Inferior parietal cortex (tissue), 1 donor: Measurements from ENCODE around the gene WDR45.

Experiments
- DNase-seq: peaks from one replicate; pipeline ENCODE4 v3.0.0-alpha.2; 2016; ENCODE audit errors: extremely low spot score

WDR45 gene

DNA sequence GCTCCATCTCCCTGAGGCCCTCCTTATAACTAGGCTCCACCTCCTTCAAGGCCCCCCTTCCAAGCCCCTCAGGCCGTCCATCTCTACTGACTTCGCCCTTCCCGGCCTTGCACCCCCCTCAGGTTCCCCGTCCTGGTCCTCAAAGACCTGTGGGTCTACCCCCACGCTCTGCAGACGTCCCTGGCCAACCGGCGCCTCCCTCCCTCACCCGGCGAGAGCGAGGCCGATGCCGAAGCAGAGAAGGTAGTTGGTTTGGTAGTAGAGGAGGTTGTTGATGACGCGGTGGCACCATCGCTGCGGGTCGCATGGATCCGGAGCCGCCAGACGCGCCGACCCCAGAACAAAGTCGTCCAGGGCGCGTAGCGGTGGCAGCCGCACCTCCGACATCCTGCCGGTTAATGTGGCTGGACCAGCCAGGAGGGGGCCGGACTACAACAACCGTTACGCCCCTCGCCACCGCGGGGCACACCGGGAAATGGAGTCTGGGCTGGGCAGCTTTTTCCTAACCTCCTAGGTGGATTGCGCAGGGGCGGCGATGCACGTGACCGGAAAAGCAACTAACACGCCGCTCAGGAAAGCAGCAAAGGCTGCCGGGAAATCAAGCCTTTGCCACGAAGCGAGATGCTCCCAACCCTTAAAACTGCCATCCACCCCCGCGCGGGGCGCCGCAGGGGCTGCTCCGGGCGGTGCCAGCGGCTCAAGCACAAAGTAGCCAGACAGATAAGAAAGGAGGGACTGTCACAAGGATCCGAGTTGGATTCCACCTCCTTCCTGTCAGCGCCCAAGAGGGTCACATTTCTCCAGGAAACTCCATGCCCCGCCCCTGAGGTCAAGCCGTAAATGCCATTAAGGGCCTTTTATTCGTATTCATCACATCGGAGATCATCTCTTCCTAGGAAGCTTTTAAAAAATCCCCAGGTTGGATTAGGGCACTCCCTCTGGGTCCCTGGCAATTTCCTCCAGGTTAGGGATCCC, 5.8 kb downstream of the WDR45 start, which contains the start of gene PRAF2:
Gene PRAF2, minus strand, starts transcription at position 402 of the 975 bp plus-strand sequence. Its CDS starts 15 bp downstream, at position 387.
- DNase-seq, result peak; percentile 90

DNA sequence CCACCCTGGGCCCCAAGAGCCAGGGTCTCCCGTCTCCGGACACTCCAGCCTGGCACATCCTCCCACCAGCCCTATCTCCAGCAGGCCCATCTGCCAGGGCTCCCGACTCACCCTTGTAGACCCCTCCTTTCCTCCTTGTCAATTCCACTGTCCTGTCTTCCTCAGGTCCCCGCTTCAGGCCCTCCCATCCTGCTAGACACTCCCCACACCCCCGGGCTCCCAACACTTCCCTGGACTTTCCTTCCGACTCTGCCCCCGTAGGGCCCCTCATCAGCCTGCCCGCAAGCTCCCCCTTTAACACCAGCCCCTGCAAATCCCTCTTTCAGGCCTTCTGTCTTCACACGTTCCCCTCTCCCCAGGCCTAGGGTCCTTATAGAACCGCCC, 7.0 kb downstream of the WDR45 start:
- no peak for DNase-seq

DNA sequence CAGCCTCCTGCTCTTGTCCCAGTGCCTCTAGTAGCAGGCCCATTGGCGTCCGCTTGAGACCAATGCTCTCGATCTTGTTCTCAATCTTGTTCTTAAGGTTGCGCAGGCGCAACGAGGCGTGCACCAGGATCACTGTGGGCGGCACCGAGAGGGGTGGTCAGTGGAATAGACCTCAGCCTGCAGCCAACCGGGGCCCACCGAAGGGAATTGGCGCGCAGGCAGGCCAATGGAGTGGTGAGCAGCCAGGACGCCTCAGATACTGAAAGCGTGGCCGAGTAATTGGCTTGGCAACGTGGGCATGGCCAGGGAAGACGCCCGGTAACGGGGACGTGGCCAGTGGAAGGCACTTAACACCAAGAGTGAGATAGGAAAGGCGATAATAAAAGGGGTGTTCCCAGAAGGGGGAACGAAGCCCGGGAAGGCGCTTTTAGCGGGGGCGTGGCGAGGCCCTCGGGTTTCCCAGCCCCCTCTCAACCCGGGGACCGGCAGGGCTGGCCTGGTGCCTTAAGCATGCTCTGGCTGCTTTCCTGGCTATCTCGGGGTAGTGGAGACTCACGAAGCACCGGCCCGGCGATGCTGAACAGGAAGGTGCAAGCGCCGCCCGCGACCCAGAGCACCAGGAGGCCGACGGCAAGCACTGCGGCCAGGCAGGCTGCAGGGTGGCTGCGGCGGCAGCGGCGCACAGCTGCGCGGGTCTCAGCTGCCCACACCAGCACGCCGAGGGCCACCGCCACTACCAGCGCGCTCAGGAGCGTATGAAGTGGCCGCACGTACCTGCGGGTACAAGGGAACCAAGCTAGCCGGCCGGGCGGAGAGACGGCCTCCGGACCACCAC, 7.6 kb downstream of the WDR45 start:
- DNase-seq, result peak; percentile 26

DNA sequence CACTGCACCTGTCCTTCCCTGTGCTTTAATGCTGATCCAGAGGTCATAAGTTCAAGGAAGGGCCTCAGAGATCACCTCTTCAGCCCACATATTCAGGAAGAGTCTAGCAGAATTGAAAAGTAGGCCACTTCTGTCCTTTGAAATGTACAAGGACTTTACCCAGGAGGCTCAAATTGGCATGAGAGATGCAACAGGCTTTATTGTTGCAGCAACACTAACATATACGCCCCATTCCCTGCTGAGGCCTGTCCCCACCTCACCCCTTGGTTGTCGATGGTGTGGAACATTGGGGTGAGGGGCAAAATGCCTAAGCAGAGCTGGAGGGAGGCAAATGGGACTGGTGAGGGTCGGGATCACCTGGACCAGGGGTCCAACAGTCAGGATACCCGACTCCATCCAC, 8.7 kb downstream of the WDR45 start:
- no peak for DNase-seq

DNA sequence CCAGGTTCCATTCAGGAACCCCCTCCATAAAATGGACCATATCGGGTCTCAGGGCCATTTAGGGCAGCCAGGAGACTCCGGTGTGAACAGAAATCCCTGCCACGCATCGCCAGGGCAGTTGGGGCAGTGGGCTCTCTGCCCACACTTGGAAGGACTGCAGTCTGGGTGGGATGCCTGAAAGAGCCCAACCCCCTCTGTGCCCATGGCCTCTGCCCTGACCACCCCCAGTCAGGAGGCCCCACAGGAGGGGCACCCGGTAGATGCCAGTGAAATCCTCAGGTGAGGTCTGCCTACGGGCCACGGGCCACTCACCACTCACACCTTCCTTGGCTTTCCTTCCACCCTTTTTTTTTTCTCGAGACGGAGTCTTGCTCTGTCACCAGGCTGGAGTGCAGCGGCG, 10.6 kb downstream of the WDR45 start:
- no peak for DNase-seq

DNA sequence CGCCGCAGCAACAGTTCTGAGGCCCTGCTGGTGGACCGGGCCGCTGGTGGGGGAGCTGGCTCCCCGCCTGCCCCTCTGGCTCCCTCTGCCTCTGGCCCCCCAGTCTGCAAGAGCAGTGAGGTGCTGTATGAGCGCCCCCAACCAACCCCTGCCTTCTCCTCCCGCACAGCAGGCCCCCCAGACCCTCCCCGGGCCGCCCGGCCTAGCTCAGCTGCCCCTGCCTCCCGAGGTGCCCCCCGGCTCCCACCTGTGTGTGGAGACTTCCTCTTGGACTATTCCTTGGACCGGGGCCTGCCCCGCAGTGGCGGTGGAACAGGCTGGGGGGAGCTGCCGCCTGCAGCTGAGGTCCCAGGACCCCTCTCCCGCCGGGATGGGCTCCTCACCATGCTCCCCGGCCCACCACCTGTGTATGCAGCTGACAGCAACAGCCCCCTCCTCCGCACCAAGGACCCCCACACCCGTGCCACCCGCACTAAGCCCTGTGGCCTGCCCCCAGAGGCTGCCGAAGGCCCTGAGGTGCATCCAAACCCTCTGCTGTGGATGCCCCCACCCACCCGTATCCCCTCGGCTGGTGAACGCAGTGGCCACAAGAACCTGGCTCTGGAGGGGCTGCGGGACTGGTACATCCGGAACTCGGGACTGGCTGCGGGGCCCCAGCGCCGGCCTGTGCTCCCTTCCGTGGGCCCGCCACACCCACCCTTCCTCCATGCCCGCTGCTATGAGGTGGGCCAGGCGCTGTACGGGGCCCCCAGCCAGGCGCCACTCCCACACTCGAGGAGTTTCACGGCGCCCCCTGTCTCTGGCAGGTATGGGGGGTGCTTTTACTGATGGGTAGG, 12.2 kb downstream of the WDR45 start:
- no peak for DNase-seq

DNA sequence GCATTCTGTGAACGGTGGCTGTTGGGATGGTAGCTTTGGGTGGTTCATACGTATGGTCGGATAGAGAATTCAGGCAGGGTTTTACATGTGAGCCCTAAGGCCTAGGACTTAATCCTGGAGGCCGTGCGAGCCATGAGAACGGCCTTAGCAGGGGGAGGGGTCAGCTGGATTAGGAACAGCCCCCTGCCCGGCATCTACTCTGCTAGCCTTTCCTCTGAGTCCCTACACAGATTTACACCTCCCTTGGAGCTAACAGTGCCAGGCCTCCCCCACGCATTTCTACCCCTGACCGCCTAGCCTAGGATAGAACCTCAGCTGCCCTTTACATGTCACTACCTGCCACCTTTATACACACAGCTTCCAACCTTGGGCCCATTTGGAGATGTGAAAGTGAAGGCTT, 13.0 kb downstream of the WDR45 start:
- DNase-seq, result no peak

DNA sequence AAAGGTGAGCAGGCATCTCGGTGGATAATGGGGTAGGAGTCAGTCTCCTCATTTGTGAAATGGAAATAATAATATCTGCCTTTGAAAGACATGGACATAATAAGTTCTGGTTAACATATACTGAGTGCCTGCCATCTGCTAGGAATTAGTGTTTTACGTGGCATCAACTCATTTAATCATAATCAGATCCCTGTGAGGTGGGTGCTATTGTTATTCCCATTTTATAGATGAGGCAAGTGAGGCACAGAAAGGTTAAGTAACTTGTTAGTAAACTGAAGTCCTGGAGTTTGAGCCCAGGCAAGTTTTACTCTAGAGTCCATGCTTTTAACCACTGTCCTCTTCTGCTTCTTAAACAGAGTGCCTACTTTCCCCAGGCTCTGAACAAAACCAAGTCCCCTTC, 13.4 kb downstream of the WDR45 start:
- DNase-seq, result no peak

DNA sequence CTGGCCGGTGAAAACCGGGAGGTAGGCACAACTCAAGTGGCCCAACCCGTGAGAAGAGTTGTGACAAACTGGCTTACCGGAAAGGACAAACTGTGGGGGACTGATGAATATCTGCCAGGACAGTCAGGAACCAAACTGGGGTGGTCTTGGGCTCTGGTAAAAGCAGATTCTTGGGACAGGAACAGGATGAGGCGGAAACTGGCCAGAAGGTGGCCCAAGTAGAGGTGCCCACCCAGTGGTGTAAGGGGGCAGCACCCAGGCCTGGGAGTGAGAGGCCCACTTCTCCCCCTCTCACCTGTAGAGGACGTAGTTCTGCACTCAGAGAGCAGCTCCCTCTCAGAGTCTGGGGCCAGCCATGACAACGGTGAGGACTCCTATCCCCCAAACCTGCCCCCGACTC, 15.0 kb downstream of the WDR45 start:
- no peak for DNase-seq

DNA sequence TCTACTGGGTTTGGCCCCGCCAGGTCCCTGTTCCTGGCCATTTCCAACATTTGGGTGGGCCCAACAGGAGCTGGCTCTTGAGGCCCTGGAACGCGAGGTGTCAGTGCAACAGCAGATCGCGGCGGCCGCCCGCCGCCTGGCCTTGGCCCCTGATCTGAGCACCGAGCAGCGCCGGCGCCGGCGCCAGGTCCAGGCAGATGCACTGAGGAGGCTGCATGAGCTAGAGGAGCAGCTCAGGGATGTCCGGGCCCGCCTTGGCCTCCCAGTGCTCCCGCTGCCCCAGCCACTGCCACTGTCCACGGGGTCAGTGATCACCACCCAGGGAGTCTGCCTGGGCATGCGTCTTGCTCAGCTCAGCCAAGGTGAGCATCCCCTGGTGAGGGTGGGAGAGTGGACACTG, 15.4 kb downstream of the WDR45 start:
- DNase-seq, result no peak

DNA sequence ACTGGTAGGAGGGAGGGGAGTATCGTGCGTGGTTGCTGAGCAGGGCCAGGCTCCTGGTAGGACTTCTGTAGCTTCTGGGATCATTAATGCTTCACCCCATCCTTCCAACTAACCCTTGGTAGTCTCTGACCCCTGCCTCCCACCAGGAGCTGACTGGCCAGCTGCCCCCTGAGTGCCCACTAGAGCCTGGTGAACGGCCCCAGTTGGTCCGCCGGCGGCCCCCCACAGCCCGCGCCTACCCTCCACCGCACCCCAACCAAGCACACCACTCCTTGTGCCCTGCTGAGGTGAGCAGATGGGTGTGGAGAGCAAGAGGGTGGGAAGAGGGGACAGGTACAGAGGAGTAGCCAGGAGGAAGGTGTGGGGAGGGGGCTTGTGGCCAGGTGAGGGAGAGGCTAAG, 16.0 kb downstream of the WDR45 start:
- no peak for DNase-seq

DNA sequence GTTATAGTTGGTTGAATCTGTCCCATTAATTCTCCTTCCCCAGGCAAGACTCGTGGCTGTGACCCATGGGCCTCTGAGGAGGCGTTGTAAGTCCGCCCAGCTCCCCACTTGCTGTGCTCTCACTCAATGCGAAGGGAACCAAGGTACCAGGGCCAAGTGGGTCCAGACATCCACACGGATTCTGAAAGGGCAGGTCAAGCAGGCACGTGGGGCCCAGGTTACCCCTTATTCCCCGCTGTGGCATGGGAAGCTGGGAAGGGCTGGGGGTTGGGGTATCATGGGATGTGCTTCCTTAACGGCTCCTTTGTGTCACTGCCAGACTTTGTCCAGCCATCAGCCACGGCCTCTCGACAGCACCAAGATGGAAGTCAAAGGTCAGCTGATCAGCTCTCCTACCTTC, 17.8 kb downstream of the WDR45 start:
- DNase-seq, result no peak

DNA sequence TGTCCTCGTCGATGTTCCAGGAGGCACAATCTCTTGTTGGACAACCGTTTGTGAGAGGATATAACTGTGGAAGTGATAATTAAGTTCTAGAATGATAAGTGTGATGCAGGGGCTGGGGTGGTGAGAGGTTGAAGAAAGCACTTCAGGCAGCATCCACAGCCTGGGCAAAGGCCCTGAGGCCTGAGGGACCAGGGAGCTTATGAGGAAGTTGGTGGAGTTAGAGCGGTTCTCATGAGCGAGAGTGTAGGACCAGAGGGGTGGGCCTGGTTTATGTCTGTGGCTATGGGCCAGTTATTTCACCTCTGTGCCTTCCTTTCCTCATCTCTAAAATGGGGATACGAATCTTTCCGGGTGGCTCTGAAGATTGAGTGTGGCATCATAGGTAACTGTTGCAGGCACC, 18.2 kb downstream of the WDR45 start:
- DNase-seq, result no peak

DNA sequence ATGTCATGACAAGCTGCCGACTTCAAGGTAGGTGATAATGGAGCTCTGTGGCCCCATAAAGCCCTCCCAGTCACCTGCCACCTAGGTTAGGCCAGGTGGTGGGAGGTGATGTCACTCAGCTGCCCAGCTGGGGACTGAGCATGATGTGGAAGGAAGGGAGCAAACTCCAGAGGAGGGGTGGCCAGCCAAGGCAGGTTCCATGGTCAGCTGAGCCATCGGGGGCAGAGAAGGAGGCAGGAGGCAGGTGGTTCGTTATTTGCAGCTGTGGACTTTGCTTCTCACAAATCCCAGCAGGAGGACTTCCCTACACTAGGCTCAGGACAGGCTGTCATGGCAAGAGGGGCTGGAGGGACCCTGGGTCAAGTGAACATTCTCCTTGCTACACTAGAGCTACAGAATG, 18.8 kb downstream of the WDR45 start:
- DNase-seq, result no peak

DNA sequence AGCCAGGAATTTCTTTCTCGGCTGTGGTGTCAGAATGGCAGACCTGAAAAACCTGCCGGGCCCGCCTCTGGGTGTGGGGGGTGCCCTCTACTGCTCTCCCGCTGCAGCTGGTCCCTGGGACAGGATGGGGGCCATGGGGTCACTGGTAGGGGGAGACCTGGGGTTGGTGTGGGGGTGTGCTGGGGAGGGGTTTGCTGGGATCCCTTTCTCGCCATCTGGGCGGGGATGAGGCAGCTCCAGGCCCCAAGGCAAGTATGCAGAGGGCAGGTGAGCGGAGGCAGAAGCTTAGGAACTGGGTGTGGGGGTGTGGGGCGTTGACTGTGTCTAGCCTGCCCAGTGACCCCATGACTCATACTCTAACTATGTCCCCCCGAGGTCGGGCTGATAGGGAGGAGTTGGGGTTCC, 20.0 kb downstream of the WDR45 start:
- no peak for DNase-seq

DNA sequence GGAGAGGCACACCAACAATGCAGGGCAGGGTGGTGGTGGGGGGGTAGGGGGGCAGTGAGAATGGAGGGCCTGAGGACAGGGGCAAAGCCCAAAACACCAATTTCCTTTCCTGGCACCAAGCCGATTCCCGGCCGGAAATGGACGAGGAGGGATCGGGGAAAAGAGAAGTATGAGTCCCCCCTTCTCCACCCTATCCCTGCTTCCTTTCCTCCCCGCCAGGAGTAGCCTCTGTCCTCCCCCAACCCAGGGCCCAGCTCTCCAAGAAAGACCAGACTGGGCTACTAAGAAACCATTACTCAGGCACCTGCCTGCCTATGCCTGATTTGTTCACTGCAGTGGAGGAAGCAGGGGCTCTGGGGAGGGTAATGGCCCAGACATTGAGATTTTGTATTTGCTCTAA, 20.5 kb downstream of the WDR45 start:
- no peak for DNase-seq

DNA sequence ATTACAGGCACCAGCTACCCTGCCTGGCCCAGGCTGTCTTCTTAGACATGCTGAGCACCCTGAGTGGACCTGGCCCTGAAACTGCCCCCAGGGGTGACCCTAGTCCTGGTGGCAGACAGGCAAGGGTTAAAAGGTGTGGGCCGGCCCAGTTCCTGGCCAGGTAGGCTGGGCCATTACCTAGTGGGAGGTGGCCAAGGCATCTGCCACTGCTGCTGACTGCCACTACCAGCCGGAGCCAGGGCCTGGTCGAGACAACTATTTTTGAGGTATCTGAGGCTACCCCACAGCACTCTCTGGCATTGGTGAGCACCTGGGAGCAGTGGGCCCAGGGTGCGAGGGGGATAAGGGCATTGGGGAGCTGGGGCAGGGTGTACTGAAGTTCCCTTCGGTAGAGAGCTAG, 20.9 kb downstream of the WDR45 start, which contains the start of gene CCDC120:
Gene CCDC120, plus strand, starts transcription at position 206 of the 400 bp plus-strand sequence. CDS start 3,043 bp downstream, outside the sequence.
- DNase-seq, result no peak

DNA sequence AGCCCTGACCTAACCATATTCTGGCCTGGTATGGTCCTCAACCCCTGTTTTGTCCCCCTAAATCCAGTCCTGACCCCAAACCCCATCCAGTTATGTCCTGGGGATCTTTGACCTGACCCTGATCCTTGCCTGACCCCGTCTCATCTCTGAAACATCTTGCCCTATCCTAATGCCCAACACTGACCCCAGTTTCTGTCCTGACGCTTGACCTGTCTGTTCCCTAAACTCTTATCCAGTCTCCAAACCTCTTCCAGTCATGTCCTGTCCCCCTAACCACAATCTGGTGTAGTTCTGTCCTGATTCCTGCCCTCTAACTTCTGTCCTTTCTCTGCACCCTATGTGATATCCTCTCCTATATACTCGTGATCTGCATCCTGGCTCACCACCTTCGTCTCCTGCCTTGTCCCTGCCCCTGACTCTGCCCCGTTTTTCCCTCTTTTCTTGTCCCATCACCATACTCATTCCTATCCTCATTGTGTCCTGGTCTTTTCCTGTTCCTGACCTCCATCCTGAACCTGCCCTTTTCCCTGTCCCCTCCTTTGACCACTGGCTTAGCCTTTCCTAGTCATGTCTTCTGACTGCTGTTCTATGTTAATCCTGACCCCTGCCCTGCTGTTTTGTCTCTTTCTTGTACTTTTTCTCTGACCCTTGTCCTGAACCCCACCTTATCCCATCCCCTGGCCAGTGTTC, 25.5 kb downstream of the WDR45 start:
- no peak for DNase-seq

DNA sequence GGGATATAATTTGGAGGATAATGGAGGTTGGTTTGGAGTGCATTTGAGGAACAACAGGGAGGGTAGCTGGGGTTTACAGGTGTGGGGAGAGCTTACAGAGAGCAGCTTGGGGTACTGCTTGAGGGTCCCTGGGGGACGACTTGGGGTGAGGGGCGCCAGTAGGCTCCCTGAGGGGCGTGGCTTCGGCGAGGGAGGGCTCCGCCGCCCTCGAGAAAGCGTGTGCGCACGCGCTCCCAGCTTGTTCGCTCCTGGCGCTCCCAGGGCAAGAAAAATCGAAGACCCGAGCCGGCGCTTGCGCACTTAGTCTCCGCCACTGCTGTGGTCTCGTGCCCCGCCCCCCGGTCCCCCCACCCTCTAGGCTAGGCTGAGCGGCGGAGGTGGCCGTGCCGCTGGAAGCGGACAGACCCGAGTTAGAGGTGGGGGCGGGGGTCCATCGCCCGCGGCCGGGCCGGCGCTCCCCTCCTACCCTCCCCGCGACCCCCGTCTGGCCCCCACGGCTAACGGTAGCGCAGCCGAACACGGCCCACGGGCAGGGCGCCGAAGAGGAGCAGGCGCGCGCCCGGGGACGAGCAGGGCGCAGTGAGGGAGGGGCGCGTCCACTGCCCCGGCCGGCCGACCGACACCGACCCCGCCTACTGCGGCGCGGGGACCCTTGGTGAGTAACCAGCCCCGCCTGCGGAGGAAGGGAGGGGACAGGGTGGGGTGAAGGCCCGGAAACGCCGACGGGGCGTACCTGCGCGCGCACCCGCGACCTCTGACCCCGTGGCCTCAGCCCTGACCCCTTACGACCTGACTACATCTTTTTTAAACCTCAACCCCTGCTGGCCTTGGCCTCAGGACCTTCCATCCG, 26.2 kb downstream of the WDR45 start:
- no peak for DNase-seq

DNA sequence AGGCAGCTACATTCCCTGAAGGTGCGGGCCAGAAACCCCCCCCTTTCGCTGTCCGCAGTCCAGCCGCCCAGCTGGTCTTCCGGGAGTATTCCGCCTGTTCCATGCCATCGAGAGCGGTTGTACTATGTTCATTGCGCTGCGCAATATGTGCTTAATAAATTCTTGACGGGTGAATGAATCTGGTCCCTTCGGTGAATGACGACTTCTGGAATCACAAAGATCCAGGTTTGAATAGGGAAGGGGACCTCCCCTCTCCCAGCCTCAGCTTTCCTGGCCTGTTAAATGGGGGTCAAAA, 35.8 kb downstream of the WDR45 start:
- DNase-seq, result no peak
